ENCODE data around the gene TRPT1. TPM values are rescaled to one million over a fixed set of nuclear protein-coding genes. Genes with fewer than 3 reads are reported as not detected.

The TRPT1 gene
- total and polyA plus RNA-seq, 12 donors, result 17.9 to 205 (median 59.6) TPM

- peaks cover 24 to 32% of the 10 kb centered on the region in 2 donors for H3K4me1 ChIP-seq (replicated peaks in 1 of 2)
- 80 to 96% (median 89%) methylated on average over 7 to 10 of the region's 10 CpGs for WGBS, 4 donors
- H3K4me3 ChIP-seq, result no peak overlapping the region
- H3K27me3 ChIP-seq, result no peaks in the 10 kb centered on the region
- H3K27ac ChIP-seq, result peak overlapping the region in 1 of 5 donors; percentile 97
- no peaks in the 10 kb centered on the region for H3K9me3 ChIP-seq (replicated peaks in 1 of 3)
- no peak for TF ChIP-seq POLR2A (IDR thresholded peaks at IDR 0.05)
- TF ChIP-seq, protein P1, sequence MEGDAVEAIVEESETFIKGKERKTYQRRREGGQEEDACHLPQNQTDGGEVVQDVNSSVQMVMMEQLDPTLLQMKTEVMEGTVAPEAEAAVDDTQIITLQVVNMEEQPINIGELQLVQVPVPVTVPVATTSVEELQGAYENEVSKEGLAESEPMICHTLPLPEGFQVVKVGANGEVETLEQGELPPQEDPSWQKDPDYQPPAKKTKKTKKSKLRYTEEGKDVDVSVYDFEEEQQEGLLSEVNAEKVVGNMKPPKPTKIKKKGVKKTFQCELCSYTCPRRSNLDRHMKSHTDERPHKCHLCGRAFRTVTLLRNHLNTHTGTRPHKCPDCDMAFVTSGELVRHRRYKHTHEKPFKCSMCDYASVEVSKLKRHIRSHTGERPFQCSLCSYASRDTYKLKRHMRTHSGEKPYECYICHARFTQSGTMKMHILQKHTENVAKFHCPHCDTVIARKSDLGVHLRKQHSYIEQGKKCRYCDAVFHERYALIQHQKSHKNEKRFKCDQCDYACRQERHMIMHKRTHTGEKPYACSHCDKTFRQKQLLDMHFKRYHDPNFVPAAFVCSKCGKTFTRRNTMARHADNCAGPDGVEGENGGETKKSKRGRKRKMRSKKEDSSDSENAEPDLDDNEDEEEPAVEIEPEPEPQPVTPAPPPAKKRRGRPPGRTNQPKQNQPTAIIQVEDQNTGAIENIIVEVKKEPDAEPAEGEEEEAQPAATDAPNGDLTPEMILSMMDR (IDR thresholded peaks at IDR 0.05), result no peak
- DNase-seq, result no peak
- intact Hi-C loops (cut with DNase I), result no loop called here
- H3K36me3 ChIP-seq (replicated peaks in 1 of 2), result peaks cover 0 to 70% of the 10 kb centered on the region in 2 donors
Observed at GRCh38 chr11:64264371-64264852, 38.4 kb upstream of the TRPT1 start.

GRCh38 chr11:64263947-64264317 is 37.9 kb upstream of the TRPT1 start:
- H3K27ac ChIP-seq, result peak overlapping the region in 1 of 5 donors; percentile 97
- no peak for DNase-seq
- H3K36me3 ChIP-seq (replicated peaks in 1 of 2), result peaks cover 0 to 75% of the 10 kb centered on the region in 2 donors
- H3K27me3 ChIP-seq, result no peaks in the 10 kb centered on the region
- TF ChIP-seq, protein P1 (IDR thresholded peaks at IDR 0.05), result no peak
- TF ChIP-seq POLR2A (IDR thresholded peaks at IDR 0.05), result no peak
- no peak overlapping the region for H3K4me3 ChIP-seq
- H3K4me1 ChIP-seq (replicated peaks in 1 of 2), result peaks cover 20 to 32% of the 10 kb centered on the region in 2 donors
- 84 to 96% (median 91%) methylated on average over 6 to 8 of the region's 8 CpGs for WGBS, 4 donors
- no peaks in the 10 kb centered on the region for H3K9me3 ChIP-seq (replicated peaks in 1 of 3)
- intact Hi-C loops (cut with DNase I), result no loop called here

DNA sequence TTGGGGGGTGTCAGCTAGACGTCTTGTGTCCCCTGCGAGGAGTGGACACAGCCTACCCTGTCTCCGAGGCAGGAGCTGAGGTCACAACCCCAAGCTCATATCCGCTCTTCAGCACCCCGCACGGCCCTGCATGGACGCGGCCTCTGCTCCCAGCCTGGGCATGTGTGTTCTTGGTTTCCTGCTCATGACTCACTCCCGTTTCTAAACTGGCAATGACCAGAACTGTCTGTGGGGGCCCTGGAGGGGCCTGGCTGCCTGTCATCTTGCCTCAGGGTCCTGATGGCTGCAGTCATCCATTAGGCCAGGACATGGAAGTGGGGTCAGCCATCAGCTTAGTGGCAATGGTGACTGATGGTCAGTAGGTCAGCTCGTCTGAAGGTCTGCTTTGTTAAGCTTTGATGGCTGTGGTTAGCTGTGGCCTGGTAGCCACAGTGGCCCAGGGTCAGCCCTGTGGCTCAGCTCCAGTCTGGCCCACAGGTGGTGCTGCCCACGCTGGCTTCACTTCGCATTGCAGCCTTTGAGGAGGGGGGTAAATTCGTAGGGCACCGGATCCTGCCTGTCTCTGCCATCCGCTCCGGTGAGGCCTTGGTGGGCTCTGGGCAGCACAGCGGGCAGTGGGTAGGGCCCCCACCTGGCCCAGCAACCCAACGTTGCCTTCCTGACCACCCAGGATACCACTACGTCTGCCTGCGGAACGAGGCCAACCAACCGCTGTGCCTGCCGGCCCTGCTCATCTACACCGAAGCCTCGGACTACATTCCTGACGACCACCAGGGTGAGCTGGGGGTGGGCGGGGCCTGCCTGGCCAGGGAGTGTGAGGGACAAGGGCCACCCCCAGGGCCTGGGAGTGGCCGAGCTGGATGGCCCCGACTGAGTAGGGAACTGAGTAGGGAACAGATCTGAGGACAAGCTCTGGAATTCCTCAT is 37.3 kb upstream of the TRPT1 start:
- Histone ChIP-seq H3K4me3 (no peak overlapping the region), H3K27ac (peak overlapping the region in 1 of 5 donors; percentile 97), H3K36me3 (replicated peaks in 1 of 2) (peaks cover 0 to 82% of the 10 kb centered on the region in 2 donors), H3K4me1 (replicated peaks in 1 of 2) (peaks cover 15 to 25% of the 10 kb centered on the region in 2 donors), H3K9me3 (replicated peaks in 1 of 3) (no peaks in the 10 kb centered on the region), H3K27me3 (no peaks in the 10 kb centered on the region)
- intact Hi-C loops (cut with DNase I), result no loop called here
- TF ChIP-seq, protein P1 (IDR thresholded peaks at IDR 0.05), result no peak
- TF ChIP-seq POLR2A (IDR thresholded peaks at IDR 0.05), result no peak
- DNase-seq, result no peak
- 72 to 85% (median 81%) methylated on average over 14 to 29 of the region's 29 CpGs for WGBS, 4 donors

DNA sequence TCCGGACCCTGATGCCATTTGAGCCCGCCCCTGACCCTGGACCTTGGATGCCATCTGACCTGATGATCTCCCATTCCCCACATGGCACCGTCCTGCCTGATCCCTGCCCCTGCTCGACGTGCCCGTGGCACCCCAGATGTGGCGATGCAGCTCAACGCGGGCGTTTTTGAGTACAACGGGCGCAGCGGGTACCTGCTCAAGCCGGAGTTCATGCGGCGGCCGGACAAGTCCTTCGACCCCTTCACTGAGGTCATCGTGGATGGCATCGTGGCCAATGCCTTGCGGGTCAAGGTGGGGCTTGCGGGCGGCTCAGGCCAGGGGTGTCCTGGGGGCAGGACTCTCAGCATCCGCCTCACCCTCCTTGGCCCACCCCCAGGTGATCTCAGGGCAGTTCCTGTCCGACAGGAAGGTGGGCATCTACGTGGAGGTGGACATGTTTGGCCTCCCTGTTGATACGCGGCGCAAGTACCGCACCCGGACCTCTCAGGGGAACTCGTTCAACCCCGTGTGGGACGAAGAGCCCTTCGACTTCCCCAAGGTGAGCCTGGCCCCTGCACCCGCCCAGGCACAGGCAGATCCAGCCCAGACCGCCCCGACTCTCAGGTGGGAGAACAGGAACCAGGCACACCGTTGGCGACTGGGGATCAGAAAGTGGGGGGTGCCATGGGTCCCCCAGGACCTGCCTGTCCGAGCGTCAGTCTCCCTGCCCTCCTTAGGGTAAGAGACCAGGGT is 36.5 kb upstream of the TRPT1 start:
- no peak for DNase-seq
- TF ChIP-seq, protein P1 (IDR thresholded peaks at IDR 0.05), result no peak
- no peak for TF ChIP-seq POLR2A (IDR thresholded peaks at IDR 0.05)
- H3K36me3 ChIP-seq (replicated peaks in 1 of 2), result peaks cover 0 to 90% of the 10 kb centered on the region in 2 donors
- peak overlapping the region in 1 of 5 donors; percentile 38 for H3K27ac ChIP-seq
- intact Hi-C loops (cut with DNase I), result no loop called here
- H3K9me3 ChIP-seq (replicated peaks in 1 of 3), result no peaks in the 10 kb centered on the region
- H3K4me1 ChIP-seq (replicated peaks in 1 of 2), result peaks cover 7 to 17% of the 10 kb centered on the region in 2 donors
- WGBS, 4 donors, result 90 to 94% (median 93%) methylated on average over 11 to 42 of the region's 42 CpGs
- H3K27me3 ChIP-seq, result no peaks in the 10 kb centered on the region
- no peak overlapping the region for H3K4me3 ChIP-seq
